ENCODE data around the gene TP53.

GRCh38 chr17:7626307-7626706 lies 61.0 kb downstream of the TP53 start:
- TF ChIP-seq, protein P1, sequence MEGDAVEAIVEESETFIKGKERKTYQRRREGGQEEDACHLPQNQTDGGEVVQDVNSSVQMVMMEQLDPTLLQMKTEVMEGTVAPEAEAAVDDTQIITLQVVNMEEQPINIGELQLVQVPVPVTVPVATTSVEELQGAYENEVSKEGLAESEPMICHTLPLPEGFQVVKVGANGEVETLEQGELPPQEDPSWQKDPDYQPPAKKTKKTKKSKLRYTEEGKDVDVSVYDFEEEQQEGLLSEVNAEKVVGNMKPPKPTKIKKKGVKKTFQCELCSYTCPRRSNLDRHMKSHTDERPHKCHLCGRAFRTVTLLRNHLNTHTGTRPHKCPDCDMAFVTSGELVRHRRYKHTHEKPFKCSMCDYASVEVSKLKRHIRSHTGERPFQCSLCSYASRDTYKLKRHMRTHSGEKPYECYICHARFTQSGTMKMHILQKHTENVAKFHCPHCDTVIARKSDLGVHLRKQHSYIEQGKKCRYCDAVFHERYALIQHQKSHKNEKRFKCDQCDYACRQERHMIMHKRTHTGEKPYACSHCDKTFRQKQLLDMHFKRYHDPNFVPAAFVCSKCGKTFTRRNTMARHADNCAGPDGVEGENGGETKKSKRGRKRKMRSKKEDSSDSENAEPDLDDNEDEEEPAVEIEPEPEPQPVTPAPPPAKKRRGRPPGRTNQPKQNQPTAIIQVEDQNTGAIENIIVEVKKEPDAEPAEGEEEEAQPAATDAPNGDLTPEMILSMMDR (IDR thresholded peaks at IDR 0.05), result no peak
- TF ChIP-seq POLR2A (IDR thresholded peaks at IDR 0.05), result no peak

Measured in Peyer's patch (tissue), 4 donors.